Fibroblast of mammary gland (primary cell): ENCODE results near the gene SREK1.

ENCODE experiments used
- DNase-seq: peaks from one replicate; pipeline ENCODE4 v3.0.0-alpha.2; 2010; ENCODE audit warnings: low read depth
- H3K4me3 ChIP-seq: 2 replicates; pipeline ENCODE4 v1.5.1; 2011; ENCODE audit warnings: low read depth, mild to moderate bottlenecking, low read length, moderate library complexity; ENCODE audit not compliant: control insufficient read depth
- TF ChIP-seq, protein P1 (sequence below): conservative IDR thresholded peaks from 2 replicates; pipeline ENCODE4 v1.5.1; 2011; ENCODE audit warnings: low read depth, low read length, inconsistent platforms; ENCODE audit not compliant: control insufficient read depth, insufficient read depth

The SREK1 gene, protein sequence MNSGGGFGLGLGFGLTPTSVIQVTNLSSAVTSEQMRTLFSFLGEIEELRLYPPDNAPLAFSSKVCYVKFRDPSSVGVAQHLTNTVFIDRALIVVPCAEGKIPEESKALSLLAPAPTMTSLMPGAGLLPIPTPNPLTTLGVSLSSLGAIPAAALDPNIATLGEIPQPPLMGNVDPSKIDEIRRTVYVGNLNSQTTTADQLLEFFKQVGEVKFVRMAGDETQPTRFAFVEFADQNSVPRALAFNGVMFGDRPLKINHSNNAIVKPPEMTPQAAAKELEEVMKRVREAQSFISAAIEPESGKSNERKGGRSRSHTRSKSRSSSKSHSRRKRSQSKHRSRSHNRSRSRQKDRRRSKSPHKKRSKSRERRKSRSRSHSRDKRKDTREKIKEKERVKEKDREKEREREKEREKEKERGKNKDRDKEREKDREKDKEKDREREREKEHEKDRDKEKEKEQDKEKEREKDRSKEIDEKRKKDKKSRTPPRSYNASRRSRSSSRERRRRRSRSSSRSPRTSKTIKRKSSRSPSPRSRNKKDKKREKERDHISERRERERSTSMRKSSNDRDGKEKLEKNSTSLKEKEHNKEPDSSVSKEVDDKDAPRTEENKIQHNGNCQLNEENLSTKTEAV

DNA sequence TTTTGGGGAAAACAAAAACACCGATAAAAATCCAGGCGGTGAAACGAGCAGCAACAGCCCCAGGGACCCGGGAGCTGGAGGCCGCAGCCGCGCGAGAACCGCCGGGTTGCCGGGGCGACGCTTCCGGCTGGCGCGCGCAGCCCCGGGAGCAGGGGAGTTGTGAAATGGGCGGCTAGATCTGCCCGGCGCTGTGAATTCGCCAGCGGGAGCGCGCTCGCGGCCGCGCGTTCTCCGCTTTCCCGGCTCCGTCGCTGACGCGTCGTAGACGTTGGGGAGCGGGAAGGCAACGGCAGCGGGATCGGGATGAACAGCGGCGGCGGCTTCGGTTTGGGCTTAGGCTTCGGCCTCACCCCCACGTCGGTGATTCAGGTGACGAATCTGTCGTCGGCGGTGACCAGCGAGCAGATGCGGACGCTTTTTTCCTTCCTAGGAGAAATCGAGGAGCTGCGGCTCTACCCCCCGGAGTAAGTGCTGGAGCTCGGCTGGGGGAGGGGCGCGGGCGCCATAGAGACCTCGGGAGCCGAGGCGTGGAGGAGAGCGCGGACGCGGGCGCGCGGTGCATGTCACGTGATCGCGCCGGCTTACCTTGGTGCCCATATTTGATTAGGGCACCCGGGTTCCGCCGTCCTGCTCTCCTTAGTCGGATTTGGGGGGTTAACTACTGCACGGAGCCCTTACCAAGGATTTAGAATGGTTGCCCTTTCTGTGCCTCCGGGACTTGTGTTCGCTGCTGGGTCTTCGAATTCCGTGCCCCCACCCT is at the start of gene SREK1:
SREK1 (plus strand) TSS at position 227 of the 760 bp plus-strand sequence; CDS start at position 304, 77 bp downstream.
- H3K4me3 ChIP-seq, result peak within 1 kb of the TSS; percentile 96
- peak; percentile 91 for DNase-seq
- TF ChIP-seq, protein P1, sequence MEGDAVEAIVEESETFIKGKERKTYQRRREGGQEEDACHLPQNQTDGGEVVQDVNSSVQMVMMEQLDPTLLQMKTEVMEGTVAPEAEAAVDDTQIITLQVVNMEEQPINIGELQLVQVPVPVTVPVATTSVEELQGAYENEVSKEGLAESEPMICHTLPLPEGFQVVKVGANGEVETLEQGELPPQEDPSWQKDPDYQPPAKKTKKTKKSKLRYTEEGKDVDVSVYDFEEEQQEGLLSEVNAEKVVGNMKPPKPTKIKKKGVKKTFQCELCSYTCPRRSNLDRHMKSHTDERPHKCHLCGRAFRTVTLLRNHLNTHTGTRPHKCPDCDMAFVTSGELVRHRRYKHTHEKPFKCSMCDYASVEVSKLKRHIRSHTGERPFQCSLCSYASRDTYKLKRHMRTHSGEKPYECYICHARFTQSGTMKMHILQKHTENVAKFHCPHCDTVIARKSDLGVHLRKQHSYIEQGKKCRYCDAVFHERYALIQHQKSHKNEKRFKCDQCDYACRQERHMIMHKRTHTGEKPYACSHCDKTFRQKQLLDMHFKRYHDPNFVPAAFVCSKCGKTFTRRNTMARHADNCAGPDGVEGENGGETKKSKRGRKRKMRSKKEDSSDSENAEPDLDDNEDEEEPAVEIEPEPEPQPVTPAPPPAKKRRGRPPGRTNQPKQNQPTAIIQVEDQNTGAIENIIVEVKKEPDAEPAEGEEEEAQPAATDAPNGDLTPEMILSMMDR, result no peak

DNA sequence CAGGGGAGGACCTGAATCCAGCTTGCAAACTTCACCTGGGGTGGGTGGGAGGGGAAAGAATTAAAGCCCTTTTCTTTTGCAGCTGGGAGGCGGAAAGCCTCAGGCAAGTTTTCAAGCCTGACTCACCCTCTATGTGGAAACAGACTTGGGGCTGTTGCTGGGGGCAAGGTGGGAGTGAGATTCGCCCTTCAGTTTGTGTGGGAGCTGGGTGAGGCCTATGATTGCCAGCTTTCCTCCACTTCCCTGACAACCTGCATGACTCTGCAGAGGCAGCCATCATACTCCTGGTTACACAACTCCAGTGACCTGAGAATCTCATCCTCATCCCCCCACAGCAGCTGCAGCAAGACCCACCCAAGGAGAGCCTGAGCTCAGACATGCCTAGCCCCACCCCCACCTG is 43.2 kb upstream of the SREK1 start:
- H3K4me3 ChIP-seq, result no peak overlapping the region
- TF ChIP-seq, protein P1, result no peak
- no peak for DNase-seq

DNA sequence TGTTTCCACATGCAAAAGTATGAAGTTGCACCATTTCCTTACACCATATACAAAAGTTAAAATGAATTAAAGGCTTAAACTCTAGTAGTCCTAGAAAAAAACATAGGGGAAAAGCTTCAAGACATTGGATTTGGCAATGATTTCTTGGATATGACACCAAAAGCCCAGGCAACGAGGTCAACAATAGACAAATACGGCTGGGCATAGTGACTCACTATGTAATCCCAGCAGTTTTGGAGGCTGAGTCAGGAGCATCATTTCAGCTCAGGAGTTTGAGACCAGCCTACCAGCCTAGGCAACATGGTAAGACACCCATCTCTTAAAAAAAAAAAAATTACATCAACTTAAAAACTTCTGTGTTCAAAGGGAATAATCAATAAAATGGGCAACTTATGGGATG is 30.9 kb upstream of the SREK1 start:
- DNase-seq, result peak; percentile 83
- TF ChIP-seq, protein P1, result no peak
- no peak overlapping the region for H3K4me3 ChIP-seq

DNA sequence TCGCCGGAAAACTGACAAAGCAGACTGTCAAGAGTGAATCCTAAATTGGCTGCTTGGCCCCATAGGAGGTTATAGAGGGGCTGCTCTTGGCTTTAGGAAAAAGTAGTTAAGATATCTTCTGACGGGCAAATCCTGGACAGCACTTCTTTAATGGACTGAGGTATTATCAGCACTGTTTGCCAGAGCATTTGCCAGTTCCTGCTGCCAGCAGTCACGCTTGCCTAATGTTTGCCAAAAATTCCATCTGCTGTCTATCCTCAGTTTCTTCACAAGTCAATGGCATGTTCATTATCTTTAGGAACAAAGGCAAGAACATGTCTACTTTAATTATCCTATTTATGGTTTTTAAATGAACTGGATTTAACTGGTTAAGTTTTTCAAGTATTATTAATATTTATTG is 25.8 kb upstream of the SREK1 start:
- H3K4me3 ChIP-seq, result no peak overlapping the region
- no peak for DNase-seq
- TF ChIP-seq, protein P1, result no peak

DNA sequence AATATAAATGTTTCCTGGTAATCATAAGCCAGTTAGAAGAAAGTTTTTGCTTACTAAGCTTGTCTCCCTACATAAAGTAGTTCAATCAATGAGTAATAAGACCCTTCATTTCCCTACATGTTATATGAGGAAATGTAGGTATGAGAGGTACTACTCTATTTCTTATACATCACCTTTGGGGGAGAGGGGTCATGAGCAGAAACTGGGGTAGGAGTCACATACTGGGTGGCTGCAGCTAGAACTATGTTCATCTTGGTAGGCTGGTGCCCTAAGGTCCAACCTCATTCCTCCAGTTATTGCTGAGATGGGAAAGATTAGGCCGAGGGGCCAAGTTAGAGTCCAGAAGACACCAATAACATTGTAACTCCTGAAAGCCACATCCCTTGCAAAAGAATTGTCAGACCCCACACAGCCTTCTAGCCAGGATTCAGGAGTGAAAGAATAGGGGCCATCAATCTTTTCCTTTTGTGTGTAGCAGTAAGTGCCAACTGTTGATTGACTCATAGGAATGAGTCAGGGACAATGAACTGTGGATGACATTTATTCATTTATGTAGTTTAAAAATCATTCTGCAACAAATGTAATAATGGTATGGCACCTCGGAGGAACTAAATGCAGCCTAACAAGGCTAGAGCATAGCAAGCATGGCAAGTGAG is 21.6 kb upstream of the SREK1 start:
- no peak overlapping the region for H3K4me3 ChIP-seq
- DNase-seq, result peak; percentile 57

DNA sequence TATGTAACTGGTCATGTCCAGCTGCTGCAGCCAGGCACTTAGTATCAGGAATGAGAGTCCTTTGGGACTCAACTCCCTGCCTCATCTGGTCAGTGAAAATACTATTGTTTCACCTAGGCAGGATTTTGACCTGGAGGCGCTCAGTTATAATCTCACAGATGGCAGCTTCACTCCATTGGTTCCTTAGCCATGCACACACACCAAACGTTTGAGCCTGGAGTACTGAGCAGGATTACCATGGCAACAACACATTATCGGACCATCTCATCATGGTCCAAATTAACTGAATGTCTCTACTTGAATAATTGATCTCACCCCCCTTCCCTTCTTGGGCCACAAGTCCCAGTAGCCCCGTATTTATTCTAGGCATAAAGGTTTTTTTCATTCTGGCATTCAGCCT is 15.0 kb upstream of the SREK1 start:
- no peak for DNase-seq
- TF ChIP-seq, protein P1, result no peak
- no peak overlapping the region for H3K4me3 ChIP-seq

More for the DNA sequence above, 21.6 kb upstream of the SREK1 start:
- TF ChIP-seq, protein P1, result no peak
